Frontal cortex (tissue), 4 donors: ENCODE data around the gene PDIA6. TPM values are rescaled to one million over a fixed set of nuclear protein-coding genes. Genes with fewer than 3 reads are reported as not detected.
"Not testable (repeated sequence)": the region's sequence is repeated elsewhere in the genome, so short reads cannot be mapped to it uniquely, and the experiment has no call there.

Experiments used
- DNase-seq, 2 donors: peaks; one replicate each; pipeline ENCODE4 v3.0.0; 2012; ENCODE audit warnings: low spot score in 2 of 2
- FAIRE-seq: peaks from 2 replicates; lab custom pipeline; 2012; peaks lifted over from hg19 to GRCh38; lab: Jason Lieb, UNC
- total RNA-seq: library from RNA; depleted of rRNA; stranded (reverse); fragments of >200 nt; gene quantifications from one replicate; pipeline ENCODE4 v1.2.3, GENCODE V29; 2014
- donor health status: control.
- donor health status: control.
- donor health status: control.

PDIA6 gene
- total RNA-seq, 1 donor from 2014 or later, result 124 TPM

DNA sequence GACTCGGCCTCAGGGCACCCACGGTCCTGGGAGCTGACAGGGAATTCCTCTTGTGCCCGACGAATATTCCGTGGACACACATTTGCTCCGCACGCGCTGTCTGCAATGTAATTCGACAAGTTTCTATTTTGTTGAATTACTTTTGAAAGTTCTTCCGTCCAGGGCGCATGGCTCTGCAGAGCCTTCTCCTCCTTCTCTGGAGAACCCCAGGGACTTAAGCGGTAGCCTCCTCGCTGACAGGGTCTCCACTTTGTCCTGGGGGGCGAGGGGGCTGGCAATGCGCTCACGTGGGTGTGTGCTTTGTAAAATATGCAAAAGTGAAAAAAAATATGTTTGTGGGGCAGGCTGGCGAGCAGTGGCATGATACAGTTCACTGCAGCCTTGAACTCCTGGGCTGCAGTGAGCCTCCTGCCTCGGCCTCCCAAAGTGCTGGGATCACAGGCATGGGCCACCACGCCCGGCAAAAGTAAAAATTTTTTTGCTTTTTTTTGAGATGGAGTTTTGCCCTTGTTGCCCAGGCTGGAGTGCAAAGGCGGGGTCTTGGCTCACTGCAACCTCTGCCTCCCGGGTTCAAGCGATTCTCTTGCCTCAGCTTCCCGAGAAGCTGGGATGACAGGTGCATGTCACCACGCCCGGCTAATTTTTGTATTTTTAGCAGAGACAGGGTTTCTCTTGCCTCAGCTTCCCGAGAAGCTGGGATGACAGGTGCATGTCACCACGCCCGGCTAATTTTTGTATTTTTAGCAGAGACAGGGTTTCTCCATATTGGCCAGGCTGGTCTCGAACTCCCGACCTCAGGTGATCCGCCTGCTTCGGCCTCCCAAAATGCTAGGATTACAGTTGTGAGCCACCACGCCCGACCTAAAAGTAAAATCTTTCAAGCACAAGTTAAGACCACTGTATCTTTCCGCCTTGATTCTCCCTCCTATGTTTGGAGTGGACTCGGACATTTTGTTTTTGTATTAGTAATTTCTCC is 866 bp upstream of the PDIA6 start:
- FAIRE-seq, DNase-seq: not testable (repeated sequence)

DNA sequence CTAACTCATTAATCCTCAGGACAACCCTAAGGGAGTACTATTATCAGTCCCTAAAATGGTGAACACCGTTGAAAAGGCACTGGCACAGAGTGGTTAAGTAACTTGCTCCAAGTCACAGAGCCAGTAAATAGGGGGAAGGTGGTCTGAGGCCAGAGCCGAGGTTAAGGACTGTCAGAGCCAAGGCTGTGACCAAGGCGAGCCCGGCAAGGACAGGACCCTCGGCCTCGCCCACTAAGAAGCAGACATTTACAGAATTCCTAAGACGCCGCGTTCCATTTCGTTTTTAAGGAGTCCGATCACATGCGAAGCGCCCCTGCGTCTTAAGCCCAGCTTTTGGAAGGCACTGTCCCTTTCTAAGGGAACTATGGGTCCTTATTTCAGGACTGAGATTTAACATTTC is 1.1 kb downstream of the PDIA6 start:
- FAIRE-seq (no peak), DNase-seq (no peak)

GRCh38 chr2:10810202-10811161 is 2.1 kb downstream of the PDIA6 start:
- no peak for FAIRE-seq
- DNase-seq, result no peak

GRCh38 chr2:10806543-10806942 is 6.0 kb downstream of the PDIA6 start:
- FAIRE-seq, result no peak

DNA sequence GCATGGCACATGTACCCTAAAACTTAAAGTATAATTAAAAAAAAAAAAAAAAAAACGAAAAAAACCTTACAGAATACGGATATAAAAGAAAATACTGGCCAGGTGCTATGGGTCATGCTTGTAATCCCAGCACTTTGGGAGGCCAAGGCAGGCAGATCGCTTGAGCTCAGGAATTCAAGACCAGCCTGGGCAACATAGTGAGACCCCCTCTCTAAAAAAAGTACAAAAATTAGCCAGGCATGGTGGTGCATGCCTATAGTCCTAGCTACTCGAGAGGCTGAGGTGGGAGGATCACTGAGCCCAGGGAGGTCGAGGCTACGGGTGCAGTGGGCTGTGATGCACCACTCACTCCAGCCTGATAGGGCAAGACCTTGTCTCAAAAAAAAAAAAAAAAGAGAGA is 6.6 kb downstream of the PDIA6 start:
- FAIRE-seq, DNase-seq: not testable (repeated sequence)

More at GRCh38 chr2:10806543-10806942, 6.0 kb downstream of the PDIA6 start:
- DNase-seq, result no peak

- no peak for DNase-seq
- FAIRE-seq, result no peak
Measured at GRCh38 chr2:10802657-10803056, 9.9 kb downstream of the PDIA6 start.

DNA sequence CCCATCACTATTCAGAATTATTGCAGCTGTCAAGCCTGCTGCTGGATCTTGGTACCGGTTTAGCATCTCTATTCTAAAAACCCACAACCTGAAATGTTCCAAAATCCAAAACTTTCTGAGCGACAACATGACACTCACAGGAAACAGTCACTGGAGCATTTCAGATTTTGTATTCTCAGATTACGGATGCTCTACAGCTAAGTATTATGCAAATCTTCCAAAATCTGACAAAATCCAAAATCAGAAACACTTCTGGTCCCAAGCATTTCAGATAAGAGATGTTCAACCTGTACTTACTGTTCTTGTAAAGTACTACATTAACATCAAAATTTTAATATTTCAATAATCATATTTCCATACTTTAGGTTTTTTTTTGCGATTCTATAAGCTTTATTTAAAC is 12.4 kb downstream of the PDIA6 start:
- DNase-seq (no peak), FAIRE-seq (no peak)

- DNase-seq (no peak), FAIRE-seq (no peak)
Measured at GRCh38 chr2:10798783-10799182, 13.8 kb downstream of the PDIA6 start.

DNA sequence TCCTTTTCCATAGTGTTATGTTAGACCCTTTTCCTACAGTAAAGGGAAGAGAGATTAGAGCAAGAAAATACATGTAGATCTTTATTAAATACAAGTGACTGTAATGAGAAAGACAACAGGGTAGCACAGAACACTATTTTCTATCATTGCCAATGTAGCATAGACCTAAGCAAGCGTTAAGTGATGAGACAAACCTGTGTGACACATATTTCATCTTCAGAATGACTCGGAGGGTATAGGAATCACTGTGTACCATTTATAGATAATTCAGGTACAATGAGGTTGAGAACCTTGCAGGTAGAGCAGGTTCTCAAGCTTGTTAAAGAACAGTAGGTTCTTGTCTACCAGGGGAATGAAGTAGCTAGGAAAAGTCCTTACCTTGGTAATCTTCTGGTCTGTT is 15.9 kb downstream of the PDIA6 start:
- DNase-seq, result no peak
- FAIRE-seq, result no peak

DNA sequence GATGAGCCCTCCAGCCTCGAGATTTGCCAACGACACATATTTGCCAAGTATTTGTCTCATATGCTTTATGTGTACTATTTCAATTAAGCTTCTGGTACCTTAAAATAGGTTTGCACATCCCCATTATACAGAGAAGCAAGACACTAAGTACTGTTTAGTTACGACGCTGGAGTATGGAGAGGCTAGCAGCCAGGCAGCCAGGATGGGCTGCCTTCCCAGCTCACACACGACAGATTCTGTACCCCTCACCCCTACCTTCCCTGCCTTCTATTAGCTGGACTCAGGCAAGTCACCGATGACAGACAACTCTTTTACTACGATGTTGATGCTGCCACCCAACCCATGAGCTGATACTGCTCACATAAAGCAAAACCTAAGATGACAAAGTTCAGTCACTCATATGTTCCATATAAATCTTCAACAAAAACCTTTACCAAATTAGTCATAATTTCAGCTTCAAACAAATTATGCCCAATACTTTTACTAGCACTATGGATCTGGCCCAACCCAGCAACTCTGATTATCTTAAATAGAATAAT is 17.0 kb downstream of the PDIA6 start:
- DNase-seq, result no peak
- no peak for FAIRE-seq

DNA sequence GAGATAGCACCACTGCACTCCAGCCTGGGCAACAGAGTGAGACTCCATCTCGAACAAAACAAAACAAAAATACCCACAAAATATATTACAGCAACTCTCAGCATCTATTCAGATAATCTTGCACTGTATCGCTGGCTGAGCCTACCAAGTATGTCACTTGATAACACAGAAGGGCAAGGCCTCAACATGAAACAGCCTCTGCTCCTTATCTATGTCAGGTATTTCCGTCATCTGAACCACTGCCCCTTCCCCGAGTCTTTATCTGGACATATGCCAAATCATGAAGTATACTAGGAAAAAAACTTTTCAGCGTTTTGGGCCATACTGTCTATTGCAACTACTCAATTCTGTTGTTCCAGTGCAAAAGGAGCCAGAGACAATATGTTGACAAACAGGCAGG is 17.7 kb downstream of the PDIA6 start:
- FAIRE-seq, result no peak
- no peak for DNase-seq

- DNase-seq, result no peak
- no peak for FAIRE-seq
Measured at GRCh38 chr2:10793816-10794215, 18.8 kb downstream of the PDIA6 start.

DNA sequence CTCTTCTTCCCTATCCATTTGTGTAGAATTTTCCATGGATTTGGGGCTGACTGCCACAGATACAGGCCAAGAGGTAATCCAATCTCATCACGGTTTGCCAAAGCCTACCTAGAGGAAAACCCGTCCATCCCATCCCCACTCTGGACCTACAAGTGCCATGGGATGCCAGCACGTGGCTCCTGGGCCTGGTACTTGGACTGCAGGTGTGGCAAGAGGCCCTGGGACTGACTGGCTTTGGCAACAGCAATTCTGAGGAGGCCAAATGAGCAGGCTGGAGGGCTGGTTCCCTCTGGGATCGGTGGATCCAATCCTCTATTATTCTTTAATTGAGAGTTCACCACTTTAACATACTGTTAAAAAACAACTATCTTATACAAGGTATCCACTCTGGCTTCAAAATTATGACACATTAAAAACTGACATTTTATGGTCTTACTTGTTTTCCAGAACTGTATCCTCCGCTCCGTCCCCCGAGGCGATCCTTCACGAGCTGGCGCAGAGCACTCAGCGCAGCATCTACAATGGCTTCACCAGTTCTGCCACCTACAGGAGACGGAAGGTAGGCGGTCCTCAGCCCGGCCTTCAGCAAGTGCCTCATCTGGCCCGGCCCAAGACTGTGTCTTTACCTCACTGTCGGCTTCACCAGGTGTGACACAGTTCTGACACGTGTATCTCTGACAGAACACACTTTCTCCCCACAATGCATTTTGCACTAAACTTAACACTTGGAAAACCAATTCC is 19.8 kb downstream of the PDIA6 start:
- DNase-seq, result no peak

DNA sequence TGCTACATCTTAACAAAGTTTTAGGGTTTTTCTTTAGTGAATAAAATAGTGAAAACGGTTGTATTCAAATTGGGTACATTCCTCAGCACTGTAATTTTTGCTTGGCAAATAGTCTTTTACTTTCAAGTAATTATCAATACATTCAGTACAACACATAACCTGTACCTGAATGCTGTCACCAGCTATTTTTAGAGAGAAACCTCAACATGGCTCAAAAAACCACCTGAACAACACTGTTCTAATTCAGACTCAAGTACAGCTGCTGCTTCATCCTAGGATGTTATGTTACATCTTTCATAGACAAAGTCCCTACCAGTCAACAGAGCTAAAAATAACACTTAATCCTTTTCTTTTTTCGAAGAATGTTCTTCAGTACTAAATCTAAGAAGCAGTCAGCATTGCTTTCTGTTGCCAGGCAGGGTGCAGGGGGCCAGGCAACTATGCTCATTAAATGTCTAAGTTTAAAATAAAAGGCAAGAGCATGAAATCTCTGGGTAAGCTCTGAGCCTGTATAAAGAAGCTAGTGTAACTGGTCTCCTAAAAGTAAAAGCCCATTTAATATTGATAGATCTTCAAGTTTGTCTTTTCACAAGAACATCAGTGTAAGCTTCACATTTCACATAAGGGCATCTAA is 20.5 kb downstream of the PDIA6 start:
- DNase-seq (no peak), FAIRE-seq (no peak)

More for the DNA sequence above, 19.8 kb downstream of the PDIA6 start:
- no peak for FAIRE-seq

- DNase-seq (no peak), FAIRE-seq (no peak)
Measured at GRCh38 chr2:10790228-10790973, 22.2 kb downstream of the PDIA6 start.

GRCh38 chr2:10788855-10789254 is 23.7 kb downstream of the PDIA6 start:
- no peak for DNase-seq
- FAIRE-seq, result no peak

DNA sequence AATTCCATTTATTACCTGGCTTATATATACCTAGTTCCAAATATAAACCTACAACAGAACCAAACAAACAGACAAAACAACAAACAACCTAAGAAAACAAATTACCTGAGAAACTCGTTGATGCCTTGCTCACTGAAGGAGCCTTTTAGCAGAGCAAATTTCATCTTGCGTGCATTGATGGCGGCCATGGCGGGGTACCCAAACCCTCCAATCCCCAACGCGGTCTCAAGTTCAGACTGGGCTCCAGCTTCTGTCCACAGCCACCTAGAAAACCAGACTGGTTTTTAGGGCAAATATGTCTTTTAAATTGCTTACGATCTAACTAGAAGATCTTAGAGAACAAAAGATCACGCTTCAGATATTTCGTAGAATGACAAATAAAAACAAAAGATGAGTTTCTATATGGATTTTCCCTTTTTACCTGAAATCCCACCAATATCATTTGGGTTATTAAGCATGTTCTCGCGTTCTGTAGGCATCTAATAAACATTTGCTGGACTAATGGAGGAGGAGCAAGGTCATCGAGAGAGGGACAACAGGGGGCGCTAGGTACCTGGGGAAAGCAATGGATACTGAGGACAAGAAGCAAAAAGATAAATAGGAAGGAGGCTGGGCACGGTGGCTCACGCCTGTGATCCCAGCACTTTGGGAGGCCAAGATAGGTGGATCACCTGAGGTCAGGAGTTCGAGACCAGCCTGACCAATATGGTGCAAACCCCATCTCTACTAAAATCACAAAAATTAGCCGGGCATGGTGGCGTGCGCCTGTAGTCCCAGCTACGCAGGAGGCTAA is 25.2 kb downstream of the PDIA6 start:
- DNase-seq (no peak), FAIRE-seq (no peak)
